B cell (primary cell): Measurements from ENCODE around the gene PLAGL2. TPM values are rescaled to one million over a fixed set of nuclear protein-coding genes. Genes with fewer than 3 reads are reported as not detected.

Source experiments
- ATAC-seq: fragments of 200-7000 bp; cut with Tn5 transposase; one replicate; pipeline ENCODE4 v1.10.0; 2021; ENCODE audit warnings: low read depth, mild to moderate bottlenecking, moderate number of reproducible peaks, moderate library complexity
- CTCF ChIA-PET: fragments of 350-600 bp; sonication (Branson Sonifier 250); formaldehyde crosslinking; loops from one replicate; lab custom pipeline; 2021; ENCODE audit warnings: antibody characterized with exemption, inconsistent platforms; lab: Charles Lee
- POLR2A ChIA-PET: fragments of 350-600 bp; sonication (Branson Sonifier 250); formaldehyde crosslinking; loops from one replicate; lab custom pipeline; 2021; ENCODE audit warnings: antibody characterized with exemption; lab: Charles Lee
- DNase-seq: peaks from one replicate; pipeline ENCODE4 v3.0.0; 2013
- H2AFZ ChIP-seq: 2 replicates; pipeline ENCODE4 v1.6.1; 2012; ENCODE audit warnings: mild to moderate bottlenecking, low read depth, low read length; ENCODE audit not compliant: insufficient read depth, poor library complexity, severe bottlenecking
- H3K27ac ChIP-seq, 2 donors: 1 replicate in 1 of 2; 2 replicates in 1 of 2; pipeline ENCODE4 v1.5.1; 2012 to 2013; ENCODE audit warnings: low read length in 2 of 2, mild to moderate bottlenecking in 2 of 2, moderate library complexity in 1 of 2
- H3K27me3 ChIP-seq, 4 experiments: fragments of 200-600 bp in 1 of 4; sonication (generic) in 1 of 4; replicated peaks in 1 of 4; 1 replicate in 2 of 4; 2 replicates in 2 of 4; pipeline versions ENCODE4 v1.6.1 to v1.7.0; 2013 to 2016; ENCODE audit warnings: low read length in 3 of 4, mild to moderate bottlenecking in 2 of 4, mixed read lengths in 1 of 4, moderate library complexity in 1 of 4; ENCODE audit not compliant: insufficient read depth in 4 of 4, control insufficient read depth in 3 of 4; ENCODE audit errors: control extremely low read depth in 1 of 4
- H3K36me3 ChIP-seq, 2 experiments: replicated peaks in 1 of 2; 1 replicate in 1 of 2; 2 replicates in 1 of 2; pipeline versions ENCODE4 v1.6.1 to v1.7.1; 2013; ENCODE audit warnings: low read length in 1 of 2; ENCODE audit not compliant: insufficient read depth in 2 of 2, control insufficient read depth in 1 of 2; ENCODE audit errors: control extremely low read depth in 1 of 2, extremely low read depth in 1 of 2
- H3K4me1 ChIP-seq, 2 donors: fragments of 200-600 bp in 1 of 2; sonication (generic) in 1 of 2; 1 replicate in 1 of 2; 2 replicates in 1 of 2; pipeline versions ENCODE4 v1.5.1 to v1.6.1; 2013 to 2017; ENCODE audit warnings: low read length in 2 of 2; ENCODE audit not compliant: control insufficient read depth in 2 of 2, insufficient read depth in 2 of 2
- H3K4me2 ChIP-seq: replicated peaks from 2 replicates; pipeline ENCODE3; 2012; ENCODE audit warnings: mild to moderate bottlenecking, low read depth, low read length; ENCODE audit not compliant: poor library complexity, severe bottlenecking
- H3K4me3 ChIP-seq, 5 experiments: fragments of 200-600 bp in 1 of 5; sonication (generic) in 1 of 5; 1 replicate in 3 of 5; 2 replicates in 2 of 5; pipeline versions ENCODE4 v1.5.1 to v1.7.0; 2011 to 2016; ENCODE audit warnings: low read length in 4 of 5, mild to moderate bottlenecking in 4 of 5, low read depth in 2 of 5, control low read depth in 1 of 5, moderate library complexity in 1 of 5; ENCODE audit not compliant: insufficient read depth in 1 of 5; ENCODE audit errors: control extremely low read depth in 1 of 5, extremely low read depth in 1 of 5
- H3K79me2 ChIP-seq: fragments of 200-600 bp; sonication (generic); one replicate; pipeline ENCODE4 v1.6.0; 2016; ENCODE audit warnings: low read length; ENCODE audit not compliant: control insufficient read depth, insufficient read depth
- H3K9ac ChIP-seq: fragments of 200-600 bp; sonication (generic); 2 replicates; pipeline ENCODE4 v1.6.1; 2017; ENCODE audit warnings: mild to moderate bottlenecking, low read length, moderate library complexity
- H3K9me3 ChIP-seq, 3 donors: one replicate each; pipeline versions ENCODE4 v1.6.1 to v1.7.1; 2013; ENCODE audit warnings: low read length in 2 of 3; ENCODE audit not compliant: control insufficient read depth in 2 of 3, insufficient read depth in 1 of 3; ENCODE audit errors: control extremely low read depth in 1 of 3
- H4K20me1 ChIP-seq: 2 replicates; pipeline ENCODE4 v1.6.0; 2012; ENCODE audit warnings: mild to moderate bottlenecking, low read length; ENCODE audit not compliant: insufficient read depth, control insufficient read depth, poor library complexity, severe bottlenecking
- H3K27ac Mint-ChIP-seq: one replicate; pipeline ENCODE4 v1.8.0; 2021; ENCODE audit warnings: mixed read lengths
- H3K27me3 Mint-ChIP-seq: one replicate; pipeline ENCODE4 v1.8.0; 2021; ENCODE audit warnings: mixed read lengths
- H3K4me1 Mint-ChIP-seq: one replicate; pipeline ENCODE4 v1.8.0; 2021; ENCODE audit warnings: mixed read lengths
- H3K4me3 Mint-ChIP-seq: one replicate; pipeline ENCODE4 v1.8.0; 2021; ENCODE audit warnings: mixed read lengths
- H3K9me3 Mint-ChIP-seq: one replicate; pipeline ENCODE4 v1.8.0; 2022; ENCODE audit warnings: mixed read lengths; ENCODE audit not compliant: insufficient read depth
- EZH2 ChIP-seq: IDR thresholded peaks from 2 replicates; pipeline ENCODE4 v1.6.1; 2012; ENCODE audit warnings: borderline replicate concordance, low read depth, mild to moderate bottlenecking, moderate library complexity, low read length; ENCODE audit not compliant: insufficient read depth, poor library complexity, severe bottlenecking
- WGBS: methylation state at CpG from one replicate; pipeline ENCODE4 v1.1.5; 2013; ENCODE audit warnings: missing lambda C conversion rate; ENCODE audit not compliant: insufficient coverage; 5-methylcytosine and 5-hydroxymethylcytosine counted together
- intact Hi-C: fragments of 100-400 bp; cut with micrococcal nuclease; formaldehyde crosslinking; loops from one replicate; pipeline ENCODE4 v1.10.0; 2022
- polyA plus RNA-seq: library from polyadenylated mRNA; depleted of rRNA; stranded (reverse); fragments of >200 nt; gene quantifications from 2 replicates; pipeline ENCODE4 v1.2.3, GENCODE V29; 2012
- total RNA-seq, 2 donors: library from RNA; stranded (reverse); fragments of 120-200 nt in 1 of 2; gene quantifications; 1 replicate in 1 of 2; 2 replicates in 1 of 2; pipeline versions ENCODE4 v1.2.3 to v1.2.4, GENCODE V29; 2013 to 2022
- TF ChIP-seq, protein P1 (sequence below): fragments of 200-600 bp; IDR thresholded peaks from one replicate; pipeline ENCODE4 v1.8.0; 2022; ENCODE audit warnings: antibody characterized with exemption, mild to moderate bottlenecking

The PLAGL2 gene
- total and polyA plus RNA-seq, 2 donors (not counting 1 experiment from before 2014, with no cell fraction given) = 4.4 to 18.4 TPM

- Mint-ChIP-seq H3K27ac (no peak overlapping the region), H3K4me1 (no peaks in the 10 kb centered on the region), H3K4me3 (no peak overlapping the region), H3K9me3 (no peaks in the 10 kb centered on the region), H3K27me3 (no peaks in the 10 kb centered on the region)
- no peak overlapping the region for H3K4me2 ChIP-seq
- H3K27ac ChIP-seq = no peak overlapping the region
- no peaks in the 10 kb centered on the region for H3K79me2 ChIP-seq
- WGBS = 98% methylated on average over 8 of the region's 8 CpGs
- TF ChIP-seq, protein P1, sequence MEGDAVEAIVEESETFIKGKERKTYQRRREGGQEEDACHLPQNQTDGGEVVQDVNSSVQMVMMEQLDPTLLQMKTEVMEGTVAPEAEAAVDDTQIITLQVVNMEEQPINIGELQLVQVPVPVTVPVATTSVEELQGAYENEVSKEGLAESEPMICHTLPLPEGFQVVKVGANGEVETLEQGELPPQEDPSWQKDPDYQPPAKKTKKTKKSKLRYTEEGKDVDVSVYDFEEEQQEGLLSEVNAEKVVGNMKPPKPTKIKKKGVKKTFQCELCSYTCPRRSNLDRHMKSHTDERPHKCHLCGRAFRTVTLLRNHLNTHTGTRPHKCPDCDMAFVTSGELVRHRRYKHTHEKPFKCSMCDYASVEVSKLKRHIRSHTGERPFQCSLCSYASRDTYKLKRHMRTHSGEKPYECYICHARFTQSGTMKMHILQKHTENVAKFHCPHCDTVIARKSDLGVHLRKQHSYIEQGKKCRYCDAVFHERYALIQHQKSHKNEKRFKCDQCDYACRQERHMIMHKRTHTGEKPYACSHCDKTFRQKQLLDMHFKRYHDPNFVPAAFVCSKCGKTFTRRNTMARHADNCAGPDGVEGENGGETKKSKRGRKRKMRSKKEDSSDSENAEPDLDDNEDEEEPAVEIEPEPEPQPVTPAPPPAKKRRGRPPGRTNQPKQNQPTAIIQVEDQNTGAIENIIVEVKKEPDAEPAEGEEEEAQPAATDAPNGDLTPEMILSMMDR = no peak
- TF ChIP-seq EZH2 = no peak
- no peak for ATAC-seq
- H3K27me3 ChIP-seq = no peaks in the 10 kb centered on the region
- intact Hi-C loops = no loop called here
- H4K20me1 ChIP-seq = no peaks in the 10 kb centered on the region
- no peaks in the 10 kb centered on the region for H3K4me1 ChIP-seq
- ChIA-PET POLR2A (no interaction called here), CTCF (no interaction called here)
- no peak for DNase-seq
- H3K4me3 ChIP-seq = no peak overlapping the region
- H2AFZ ChIP-seq = no peak overlapping the region
- H3K9ac ChIP-seq = no peak overlapping the region
- no peaks in the 10 kb centered on the region for H3K9me3 ChIP-seq
- H3K36me3 ChIP-seq = peaks cover 0 to 39% of the 10 kb centered on the region in 2 experiments
Measured at GRCh38 chr20:32165836-32166545, 41.6 kb downstream of the PLAGL2 start.

- no peak overlapping the region for H3K4me3 ChIP-seq
- H3K79me2 ChIP-seq = no peaks in the 10 kb centered on the region
- Mint-ChIP-seq H3K4me3 (no peak overlapping the region), H3K9me3 (no peaks in the 10 kb centered on the region), H3K27me3 (no peaks in the 10 kb centered on the region), H3K4me1 (no peaks in the 10 kb centered on the region), H3K27ac (no peak overlapping the region)
- no peak overlapping the region for H3K9ac ChIP-seq
- ATAC-seq = no peak
- DNase-seq = no peak
- H3K27me3 ChIP-seq = no peaks in the 10 kb centered on the region
- no peak overlapping the region for H2AFZ ChIP-seq
- no peaks in the 10 kb centered on the region for H4K20me1 ChIP-seq
- intact Hi-C loops = no loop called here
- 98% methylated on average over 21 of the region's 21 CpGs for whole genome bisulfite sequencing
- no peaks in the 10 kb centered on the region for H3K4me1 ChIP-seq
- POLR2A ChIA-PET = no interaction called here
- no peak for TF ChIP-seq EZH2
- TF ChIP-seq, protein P1 = no peak
- CTCF ChIA-PET = no interaction called here
- H3K36me3 ChIP-seq = peaks cover 0 to 42% of the 10 kb centered on the region in 2 experiments
- no peak overlapping the region for H3K4me2 ChIP-seq
- H3K27ac ChIP-seq = no peak overlapping the region
- no peaks in the 10 kb centered on the region for H3K9me3 ChIP-seq
Measured at GRCh38 chr20:32164984-32165735, 42.4 kb downstream of the PLAGL2 start.
